ENCODE measurements around the gene LDLR.

GRCh38 chr19:11137542-11138384, 48.5 kb downstream of the LDLR start:
- TF ChIP-seq CTCF (IDR thresholded peaks at IDR 0.05) (peak; percentile 74 to 87 (median 83)), POLR2A (IDR thresholded peaks at IDR 0.05) (no peak)
